Natural killer cell (primary cell): ENCODE measurements around the gene PARVA. TPM values are rescaled to one million over a fixed set of nuclear protein-coding genes. Genes with fewer than 3 reads are reported as not detected.

Source experiments
- ATAC-seq, 3 donors: fragments of 150-1000 bp in 2 of 3; fragments of 200-7000 bp in 1 of 3; cut with Tn5 transposase; 1 replicate in 1 of 3; 2 replicates in 2 of 3; pipeline ENCODE4 v1.10.0; 2021; ENCODE audit warnings: mild to moderate bottlenecking in 2 of 3, moderate library complexity in 2 of 3
- DNase-seq, 2 donors: peaks; one replicate each; pipeline versions ENCODE4 v3.0.0 to v3.0.0-alpha.2; 2013 to 2021; ENCODE audit warnings: mixed read lengths in 1 of 2
- H3K27ac ChIP-seq: one replicate; pipeline ENCODE4 v1.5.1; 2013; ENCODE audit warnings: mild to moderate bottlenecking, low read length
- H3K27me3 ChIP-seq: one replicate; pipeline ENCODE4 v1.6.1; 2013; ENCODE audit warnings: low read length; ENCODE audit not compliant: control insufficient read depth, insufficient read depth
- H3K36me3 ChIP-seq: one replicate; pipeline ENCODE4 v1.6.1; 2013; ENCODE audit warnings: low read length; ENCODE audit not compliant: control insufficient read depth, insufficient read depth
- H3K4me1 ChIP-seq: one replicate; pipeline ENCODE4 v1.6.1; 2013; ENCODE audit warnings: low read length; ENCODE audit not compliant: control insufficient read depth, insufficient read depth
- H3K4me3 ChIP-seq: one replicate; pipeline ENCODE4 v1.5.1; 2013; ENCODE audit warnings: low read length
- H3K9me3 ChIP-seq: one replicate; pipeline ENCODE4 v1.6.1; 2013; ENCODE audit warnings: low read length; ENCODE audit not compliant: control insufficient read depth, insufficient read depth
- H3K27ac Mint-ChIP-seq, 2 donors: one replicate each; pipeline ENCODE4 v1.8.0; 2022; ENCODE audit warnings: mild to moderate bottlenecking in 2 of 2, mixed read lengths in 2 of 2, moderate library complexity in 1 of 2
- H3K27me3 Mint-ChIP-seq, 2 donors: one replicate each; pipeline ENCODE4 v1.8.0; 2022; ENCODE audit warnings: low read depth in 2 of 2, mixed read lengths in 2 of 2
- H3K36me3 Mint-ChIP-seq: one replicate; pipeline ENCODE4 v1.8.0; 2022; ENCODE audit warnings: mixed read lengths
- H3K4me1 Mint-ChIP-seq, 2 donors: one replicate each; pipeline ENCODE4 v1.8.0; 2022; ENCODE audit warnings: mixed read lengths in 2 of 2
- H3K4me3 Mint-ChIP-seq: one replicate; pipeline ENCODE4 v1.8.0; 2022; ENCODE audit warnings: mild to moderate bottlenecking, moderate library complexity, mixed read lengths
- H3K9me3 Mint-ChIP-seq, 2 donors: one replicate each; pipeline ENCODE4 v1.8.0; 2022; ENCODE audit warnings: mixed read lengths in 2 of 2
- CTCF ChIP-seq: fragments of 200-600 bp; IDR thresholded peaks from one replicate; pipeline ENCODE4 v1.8.0; 2022; ENCODE audit warnings: antibody characterized with exemption
- WGBS: methylation state at CpG from one replicate; pipeline ENCODE4 v1.1.7; 2013; ENCODE audit warnings: missing lambda C conversion rate; ENCODE audit not compliant: insufficient coverage; 5-methylcytosine and 5-hydroxymethylcytosine counted together
- intact Hi-C: fragments of 100-400 bp; cut with micrococcal nuclease; formaldehyde crosslinking; loops from one replicate; pipeline ENCODE4 v1.14.2; 2022
- total RNA-seq, 4 donors: library from RNA; stranded (reverse); fragments of 120-200 nt in 1 of 4; gene quantifications; one replicate each; pipeline versions ENCODE4 v1.2.3 to v1.2.4, GENCODE V29; 2013 to 2022

The PARVA gene
- total RNA-seq, 3 donors from 2014 or later (not counting 1 experiment from before 2014, with no cell fraction given), result 0.07 to 1.0 TPM; not detected in 1

GRCh38 chr11:12414611-12415010 lies 37.2 kb downstream of the PARVA start:
- no peak overlapping the region for H3K4me3 ChIP-seq
- no peak for TF ChIP-seq CTCF
- no peaks in the 10 kb centered on the region for H3K9me3 Mint-ChIP-seq
- no peak for DNase-seq
- H3K27me3 ChIP-seq, result peaks cover 2% of the 10 kb centered on the region
- no peak overlapping the region for H3K4me3 Mint-ChIP-seq
- intact Hi-C loops, result no loop called here
- H3K27ac Mint-ChIP-seq, result no peak overlapping the region
- WGBS, result 88% methylated on average over 6 of the region's 6 CpGs
- H3K36me3 ChIP-seq, result no peaks in the 10 kb centered on the region
- no peak for ATAC-seq
- H3K36me3 Mint-ChIP-seq, result no peaks in the 10 kb centered on the region
- no peaks in the 10 kb centered on the region for H3K4me1 ChIP-seq
- H3K27ac ChIP-seq, result no peak overlapping the region
- H3K4me1 Mint-ChIP-seq, result no peaks in the 10 kb centered on the region
- no peaks in the 10 kb centered on the region for H3K9me3 ChIP-seq
- peaks cover 16 to 59% of the 10 kb centered on the region in 2 donors for H3K27me3 Mint-ChIP-seq

GRCh38 chr11:12415342-12415966 lies 38.1 kb downstream of the PARVA start:
- DNase-seq, result no peak
- WGBS, result 96% methylated on average over 4 of the region's 4 CpGs
- Histone ChIP-seq H3K4me3 (no peak overlapping the region), H3K27me3 (no peaks in the 10 kb centered on the region), H3K36me3 (no peaks in the 10 kb centered on the region), H3K9me3 (no peaks in the 10 kb centered on the region), H3K4me1 (no peaks in the 10 kb centered on the region), H3K27ac (no peak overlapping the region)
- Mint-ChIP-seq H3K4me3 (no peak overlapping the region), H3K27ac (no peak overlapping the region), H3K9me3 (no peaks in the 10 kb centered on the region), H3K27me3 (peaks cover 13 to 60% of the 10 kb centered on the region in 2 donors), H3K36me3 (no peaks in the 10 kb centered on the region), H3K4me1 (no peaks in the 10 kb centered on the region)
- TF ChIP-seq CTCF, result no peak
- intact Hi-C loops, result no loop called here
- no peak for ATAC-seq

GRCh38 chr11:12416552-12416951 lies 39.2 kb downstream of the PARVA start:
- intact Hi-C loops, result no loop called here
- 82% methylated on average over 6 of the region's 6 CpGs for WGBS
- no peak overlapping the region for H3K27ac Mint-ChIP-seq

More at GRCh38 chr11:12416552-12416951, 39.2 kb downstream of the PARVA start:
- no peak overlapping the region for H3K4me3 ChIP-seq
- ATAC-seq (no peak), DNase-seq (no peak)
- no peak for TF ChIP-seq CTCF
- H3K27me3 ChIP-seq, result no peaks in the 10 kb centered on the region
- H3K4me3 Mint-ChIP-seq, result no peak overlapping the region
- no peaks in the 10 kb centered on the region for H3K36me3 Mint-ChIP-seq
- H3K4me1 Mint-ChIP-seq, result no peaks in the 10 kb centered on the region
- H3K36me3 ChIP-seq, result no peaks in the 10 kb centered on the region
- H3K9me3 Mint-ChIP-seq, result no peaks in the 10 kb centered on the region
- H3K27ac ChIP-seq, result no peak overlapping the region
- H3K9me3 ChIP-seq, result no peaks in the 10 kb centered on the region
- H3K4me1 ChIP-seq, result no peaks in the 10 kb centered on the region
- H3K27me3 Mint-ChIP-seq, result peaks cover 10 to 58% of the 10 kb centered on the region in 2 donors
